Measurements from ENCODE around the gene ANKMY2. TPM values are rescaled to one million over a fixed set of nuclear protein-coding genes. Genes with fewer than 3 reads are reported as not detected.

The ANKMY2 gene
- polyA plus RNA-seq, 1 donor from 2014 or later, result 94.7 TPM

- Histone ChIP-seq H3K9ac (ENCODE audit: low read length) (no peak overlapping the region), H3K4me3 (ENCODE audit: low read length) (no peak overlapping the region), H3F3A (ENCODE audit: insufficient read depth, low read length, poor library complexity, severe bottlenecking) (no peaks in the 10 kb centered on the region), H3K27me3 (ENCODE audit: insufficient read depth, low read depth, low read length) (no peaks in the 10 kb centered on the region), H3K79me2 (replicated peaks; ENCODE audit: insufficient read depth, low read length) (no peaks in the 10 kb centered on the region), H3K36me3 (ENCODE audit: insufficient read depth, low read length) (peaks cover 15% of the 10 kb centered on the region), H2AFZ (ENCODE audit: low read depth, low read length) (no peak overlapping the region), H3K9me2 (ENCODE audit: insufficient read depth, low read length) (no peaks in the 10 kb centered on the region), H3K4me2 (ENCODE audit: low read length) (no peak overlapping the region), H3K9me3 (ENCODE audit: low read length) (no peaks in the 10 kb centered on the region), H4K20me1 (ENCODE audit: insufficient read depth) (no peaks in the 10 kb centered on the region), H3K27ac (ENCODE audit: low read length) (no peak overlapping the region)
- TF ChIP-seq MXI1 (conservative IDR thresholded peaks at IDR 0.05; ENCODE audit: poor library complexity, severe bottlenecking), result no peak
- TF ChIP-seq, protein P1, sequence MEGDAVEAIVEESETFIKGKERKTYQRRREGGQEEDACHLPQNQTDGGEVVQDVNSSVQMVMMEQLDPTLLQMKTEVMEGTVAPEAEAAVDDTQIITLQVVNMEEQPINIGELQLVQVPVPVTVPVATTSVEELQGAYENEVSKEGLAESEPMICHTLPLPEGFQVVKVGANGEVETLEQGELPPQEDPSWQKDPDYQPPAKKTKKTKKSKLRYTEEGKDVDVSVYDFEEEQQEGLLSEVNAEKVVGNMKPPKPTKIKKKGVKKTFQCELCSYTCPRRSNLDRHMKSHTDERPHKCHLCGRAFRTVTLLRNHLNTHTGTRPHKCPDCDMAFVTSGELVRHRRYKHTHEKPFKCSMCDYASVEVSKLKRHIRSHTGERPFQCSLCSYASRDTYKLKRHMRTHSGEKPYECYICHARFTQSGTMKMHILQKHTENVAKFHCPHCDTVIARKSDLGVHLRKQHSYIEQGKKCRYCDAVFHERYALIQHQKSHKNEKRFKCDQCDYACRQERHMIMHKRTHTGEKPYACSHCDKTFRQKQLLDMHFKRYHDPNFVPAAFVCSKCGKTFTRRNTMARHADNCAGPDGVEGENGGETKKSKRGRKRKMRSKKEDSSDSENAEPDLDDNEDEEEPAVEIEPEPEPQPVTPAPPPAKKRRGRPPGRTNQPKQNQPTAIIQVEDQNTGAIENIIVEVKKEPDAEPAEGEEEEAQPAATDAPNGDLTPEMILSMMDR (IDR thresholded peaks at IDR 0.05; ENCODE audit: poor library complexity, severe bottlenecking), result no peak
Measured at GRCh38 chr7:16606704-16607103, 38.9 kb downstream of the ANKMY2 start.

- no peaks in the 10 kb centered on the region for H3K9me2 ChIP-seq (ENCODE audit: insufficient read depth, low read length)
- H3K79me2 ChIP-seq (replicated peaks; ENCODE audit: insufficient read depth, low read length), result no peaks in the 10 kb centered on the region
- H2AFZ ChIP-seq (ENCODE audit: low read depth, low read length), result no peak overlapping the region
- no peak for TF ChIP-seq EZH2 (IDR thresholded peaks at IDR 0.05; ENCODE audit: borderline replicate concordance, insufficient read depth, low read length, poor library complexity, severe bottlenecking)
- TF ChIP-seq, protein P2, sequence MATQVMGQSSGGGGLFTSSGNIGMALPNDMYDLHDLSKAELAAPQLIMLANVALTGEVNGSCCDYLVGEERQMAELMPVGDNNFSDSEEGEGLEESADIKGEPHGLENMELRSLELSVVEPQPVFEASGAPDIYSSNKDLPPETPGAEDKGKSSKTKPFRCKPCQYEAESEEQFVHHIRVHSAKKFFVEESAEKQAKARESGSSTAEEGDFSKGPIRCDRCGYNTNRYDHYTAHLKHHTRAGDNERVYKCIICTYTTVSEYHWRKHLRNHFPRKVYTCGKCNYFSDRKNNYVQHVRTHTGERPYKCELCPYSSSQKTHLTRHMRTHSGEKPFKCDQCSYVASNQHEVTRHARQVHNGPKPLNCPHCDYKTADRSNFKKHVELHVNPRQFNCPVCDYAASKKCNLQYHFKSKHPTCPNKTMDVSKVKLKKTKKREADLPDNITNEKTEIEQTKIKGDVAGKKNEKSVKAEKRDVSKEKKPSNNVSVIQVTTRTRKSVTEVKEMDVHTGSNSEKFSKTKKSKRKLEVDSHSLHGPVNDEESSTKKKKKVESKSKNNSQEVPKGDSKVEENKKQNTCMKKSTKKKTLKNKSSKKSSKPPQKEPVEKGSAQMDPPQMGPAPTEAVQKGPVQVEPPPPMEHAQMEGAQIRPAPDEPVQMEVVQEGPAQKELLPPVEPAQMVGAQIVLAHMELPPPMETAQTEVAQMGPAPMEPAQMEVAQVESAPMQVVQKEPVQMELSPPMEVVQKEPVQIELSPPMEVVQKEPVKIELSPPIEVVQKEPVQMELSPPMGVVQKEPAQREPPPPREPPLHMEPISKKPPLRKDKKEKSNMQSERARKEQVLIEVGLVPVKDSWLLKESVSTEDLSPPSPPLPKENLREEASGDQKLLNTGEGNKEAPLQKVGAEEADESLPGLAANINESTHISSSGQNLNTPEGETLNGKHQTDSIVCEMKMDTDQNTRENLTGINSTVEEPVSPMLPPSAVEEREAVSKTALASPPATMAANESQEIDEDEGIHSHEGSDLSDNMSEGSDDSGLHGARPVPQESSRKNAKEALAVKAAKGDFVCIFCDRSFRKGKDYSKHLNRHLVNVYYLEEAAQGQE (IDR thresholded peaks at IDR 0.05; ENCODE audit: borderline replicate concordance), result no peak
- no peak for TF ChIP-seq TAF1 (IDR thresholded peaks at IDR 0.05; ENCODE audit: low read depth)
- TF ChIP-seq MXI1 (conservative IDR thresholded peaks at IDR 0.05; ENCODE audit: poor library complexity, severe bottlenecking), result no peak
- no peak for TF ChIP-seq RAD21 (conservative IDR thresholded peaks at IDR 0.05)
- no peak for TF ChIP-seq POLR2AphosphoS5 (IDR thresholded peaks at IDR 0.05)
- no peak for TF ChIP-seq EP300 (conservative IDR thresholded peaks at IDR 0.05; ENCODE audit: poor library complexity, severe bottlenecking)
- no peak for TF ChIP-seq SMC3 (conservative IDR thresholded peaks at IDR 0.05; ENCODE audit: poor library complexity)
- TF ChIP-seq, protein P1 (IDR thresholded peaks at IDR 0.05; ENCODE audit: poor library complexity, severe bottlenecking), result no peak
- no peak overlapping the region for H3K9ac ChIP-seq (ENCODE audit: low read length)
- H3K4me3 ChIP-seq (ENCODE audit: low read length), result no peak overlapping the region
- no peaks in the 10 kb centered on the region for H3K27me3 ChIP-seq (ENCODE audit: insufficient read depth, low read depth, low read length)
- no peak overlapping the region for H3K4me2 ChIP-seq (ENCODE audit: low read length)
- no peaks in the 10 kb centered on the region for H3K9me3 ChIP-seq (ENCODE audit: low read length)
- H3F3A ChIP-seq (ENCODE audit: insufficient read depth, low read length, poor library complexity, severe bottlenecking), result no peaks in the 10 kb centered on the region
- H4K20me1 ChIP-seq (ENCODE audit: insufficient read depth), result no peaks in the 10 kb centered on the region
- no peak overlapping the region for H3K27ac ChIP-seq (ENCODE audit: low read length)
- peaks cover 26% of the 10 kb centered on the region for H3K36me3 ChIP-seq (ENCODE audit: insufficient read depth, low read length)
Measured at GRCh38 chr7:16604054-16604453, 41.5 kb downstream of the ANKMY2 start.
